Measurements from ENCODE around the gene LARP1. TPM values are rescaled to one million over a fixed set of nuclear protein-coding genes. Genes with fewer than 3 reads are reported as not detected.
"Not testable (repeated sequence)": the region's sequence is repeated elsewhere in the genome, so short reads cannot be mapped to it uniquely, and the experiment has no call there.

LARP1 gene
- total RNA-seq, 1 experiment from 2014 or later = 79.1 TPM

GRCh38 chr5:154822896-154823295 lies 67.7 kb downstream of the LARP1 start:
- not testable (repeated sequence) for DNase-seq (ENCODE audit: low read depth)

GRCh38 chr5:154823605-154824004 lies 68.4 kb downstream of the LARP1 start:
- no peak for DNase-seq (ENCODE audit: low read depth)

DNA sequence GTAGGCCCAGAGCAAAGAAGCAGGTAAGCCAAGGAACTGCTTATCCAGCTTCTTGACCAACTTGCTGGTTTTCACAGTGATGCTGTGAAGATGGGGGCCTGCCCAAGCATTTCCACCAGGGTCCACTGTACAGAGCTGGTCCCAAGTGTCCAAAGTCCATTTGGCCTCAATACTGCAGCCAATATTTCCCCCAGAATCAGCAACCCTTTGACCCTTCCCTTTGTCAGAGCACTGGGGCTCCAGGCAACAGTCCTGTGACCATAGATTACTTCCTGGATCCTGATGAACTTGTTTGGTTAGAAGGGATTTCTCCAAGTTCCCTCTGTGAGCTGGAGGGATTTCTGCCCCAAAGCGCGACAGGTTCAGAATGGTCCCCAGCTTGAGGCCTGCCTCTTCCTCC lies 68.9 kb downstream of the LARP1 start:
- DNase-seq (ENCODE audit: low read depth) = no peak

GRCh38 chr5:154829181-154829588 lies 74.0 kb downstream of the LARP1 start:
- DNase-seq (ENCODE audit: low read depth) = peak; percentile 50

- DNase-seq (ENCODE audit: low read depth) = peak; percentile 93
Measured at GRCh38 chr5:154829589-154830218, 74.5 kb downstream of the LARP1 start.

- DNase-seq (ENCODE audit: low read depth) = no peak
Measured at GRCh38 chr5:154830219-154830595, 75.0 kb downstream of the LARP1 start.

- no peak for DNase-seq (ENCODE audit: low read depth)
Measured at GRCh38 chr5:154830596-154830995, 75.4 kb downstream of the LARP1 start.

- no peak for DNase-seq (ENCODE audit: low read depth)
Measured at GRCh38 chr5:154831451-154831850, 76.3 kb downstream of the LARP1 start.

- DNase-seq (ENCODE audit: low read depth) = not testable (repeated sequence)
Measured at GRCh38 chr5:154832804-154833203, 77.6 kb downstream of the LARP1 start.

GRCh38 chr5:154834053-154834452 lies 78.9 kb downstream of the LARP1 start:
- DNase-seq (ENCODE audit: low read depth) = no peak

DNA sequence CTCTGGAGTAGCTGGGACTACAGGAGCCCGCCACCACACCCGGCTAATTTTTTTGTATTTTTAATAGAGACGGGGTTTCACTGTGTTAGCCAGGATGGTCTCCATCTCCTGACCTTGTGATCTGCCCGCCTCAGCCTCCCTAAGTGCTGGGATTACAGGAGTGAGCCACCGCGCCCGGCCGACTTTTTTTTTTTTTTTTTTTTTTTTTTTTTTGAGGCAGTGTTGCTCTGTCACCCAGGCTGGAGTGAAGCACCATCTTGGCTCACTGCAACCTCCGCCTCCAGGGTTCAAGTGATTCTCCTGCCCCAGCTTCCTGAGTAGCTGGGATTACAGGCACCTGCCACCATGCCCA lies 80.5 kb downstream of the LARP1 start:
- not testable (repeated sequence) for DNase-seq (ENCODE audit: low read depth)

- no peak for DNase-seq (ENCODE audit: low read depth)
Measured at GRCh38 chr5:154836225-154836624, 81.0 kb downstream of the LARP1 start.

DNA sequence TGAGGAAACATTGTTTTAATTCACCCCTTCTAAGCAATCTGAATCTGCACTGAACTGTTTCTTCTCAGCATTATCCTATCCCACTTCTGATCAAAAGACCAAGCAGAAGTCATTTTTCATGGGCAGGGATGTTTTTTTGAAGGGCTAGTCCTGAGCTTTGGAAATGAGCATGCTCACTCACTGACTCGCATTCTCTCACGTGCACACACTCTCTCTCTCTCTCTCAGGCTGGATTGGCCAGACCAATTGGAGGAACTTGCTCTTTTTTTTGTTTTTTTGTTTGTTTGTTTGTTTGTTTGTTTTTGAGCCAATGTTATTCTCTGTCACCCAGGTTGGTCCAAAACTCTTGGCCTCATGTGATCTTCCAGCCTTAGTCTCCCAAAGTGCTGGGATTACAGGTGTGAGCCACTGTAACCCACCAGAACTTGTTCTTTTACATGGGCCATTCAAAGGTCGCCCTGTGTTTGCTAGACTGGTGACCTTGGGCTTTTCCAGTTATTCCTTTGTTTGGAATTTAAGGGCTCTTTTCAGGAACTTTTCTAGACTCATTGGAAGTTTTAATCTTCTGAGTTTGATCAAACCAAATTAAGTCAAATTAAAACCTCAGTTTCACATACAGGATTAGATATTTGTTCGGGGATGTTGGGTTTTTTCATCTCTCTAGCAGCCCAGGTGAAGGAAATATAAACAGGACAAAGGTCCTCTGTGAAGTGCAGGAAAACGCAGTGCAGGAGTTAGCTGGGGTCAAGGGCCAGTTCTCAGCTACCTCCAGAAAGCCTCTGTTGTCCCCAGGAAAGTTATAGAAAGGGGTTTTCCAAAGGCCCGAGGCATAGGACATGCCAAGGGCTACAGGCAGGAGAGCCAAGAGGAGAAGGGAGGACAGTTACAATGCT lies 82.1 kb downstream of the LARP1 start:
- no peak for DNase-seq (ENCODE audit: low read depth)

DNA sequence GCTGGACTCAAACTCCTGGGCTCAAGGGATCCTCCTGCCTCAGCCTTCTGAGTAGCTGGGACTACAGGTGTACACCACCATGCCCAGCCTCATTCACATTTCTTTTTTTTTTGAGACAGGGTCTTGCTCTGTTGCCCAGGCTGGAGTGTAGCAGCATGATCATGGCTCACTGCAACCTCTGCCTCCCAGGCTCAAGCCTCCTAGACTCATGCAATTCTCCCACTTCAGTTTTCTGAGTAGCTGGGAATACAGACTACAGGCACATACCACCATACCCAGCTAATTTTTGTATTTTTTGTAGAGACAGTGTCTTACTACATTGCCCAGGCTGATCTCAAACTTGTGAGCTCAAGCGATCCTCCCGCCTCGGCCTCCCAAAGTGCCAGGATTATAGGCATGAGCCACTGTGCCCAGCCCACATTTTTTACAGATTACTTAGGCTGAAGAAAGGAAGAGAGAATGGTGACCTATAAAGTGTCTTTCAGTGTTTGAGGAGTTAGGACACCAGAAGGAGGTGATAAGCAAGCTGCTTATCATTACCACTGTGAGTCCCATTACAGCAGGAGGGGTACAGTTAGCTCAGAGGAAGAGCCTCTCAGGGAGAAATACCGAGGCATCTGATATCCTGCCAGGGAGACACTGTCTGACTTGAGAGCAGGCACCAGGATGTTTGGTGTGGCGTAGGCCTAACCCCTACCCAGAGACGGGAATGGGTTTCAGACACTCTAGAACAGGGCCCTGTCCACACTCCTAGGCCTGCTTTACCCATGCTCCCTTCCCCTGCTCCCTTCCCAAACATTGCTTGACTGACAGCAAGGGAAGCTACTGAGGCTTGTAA lies 85.5 kb downstream of the LARP1 start:
- DNase-seq (ENCODE audit: low read depth) = no peak

- no peak for DNase-seq (ENCODE audit: low read depth)
Measured at GRCh38 chr5:154841273-154841661, 86.1 kb downstream of the LARP1 start.

DNA sequence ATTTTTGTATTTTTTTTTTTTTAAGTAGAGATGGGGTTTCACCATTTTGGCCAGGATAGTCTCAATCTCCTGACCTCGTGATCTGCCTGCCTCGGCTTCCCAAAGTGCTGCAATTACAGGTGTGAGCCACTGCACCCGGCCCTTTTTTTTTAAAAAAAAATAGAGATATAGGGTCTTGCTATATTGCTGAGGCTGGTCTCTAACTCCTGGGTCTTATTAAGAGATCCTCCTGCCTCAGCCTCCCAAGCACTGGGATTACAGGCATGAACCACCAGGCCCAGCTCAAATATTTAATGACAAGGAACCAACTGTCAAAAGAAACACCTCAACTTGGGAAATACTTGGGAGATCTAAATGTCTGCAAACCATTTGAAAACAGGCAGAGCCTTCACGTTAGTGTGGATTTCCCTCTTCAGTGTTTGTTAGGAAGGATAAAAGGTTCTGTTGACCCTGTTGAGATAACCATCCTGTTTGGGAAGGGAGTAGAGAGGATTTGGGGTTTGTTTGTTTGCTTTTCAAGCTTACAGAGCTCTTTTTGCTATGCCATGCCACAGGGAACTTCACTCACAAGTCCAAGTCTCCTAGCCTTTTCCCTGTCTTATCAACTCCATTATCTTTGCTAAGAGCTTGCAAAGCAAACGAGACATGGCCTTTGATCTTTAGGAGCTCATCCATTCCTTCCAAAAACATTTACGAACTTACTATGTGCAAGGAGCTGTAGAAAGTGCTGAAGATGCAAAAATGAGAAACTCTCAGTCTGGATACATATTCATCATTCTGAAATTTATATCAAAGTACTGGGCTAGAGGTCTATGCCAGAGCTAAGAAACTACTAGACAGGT lies 87.7 kb downstream of the LARP1 start:
- no peak for DNase-seq (ENCODE audit: low read depth)

DNA sequence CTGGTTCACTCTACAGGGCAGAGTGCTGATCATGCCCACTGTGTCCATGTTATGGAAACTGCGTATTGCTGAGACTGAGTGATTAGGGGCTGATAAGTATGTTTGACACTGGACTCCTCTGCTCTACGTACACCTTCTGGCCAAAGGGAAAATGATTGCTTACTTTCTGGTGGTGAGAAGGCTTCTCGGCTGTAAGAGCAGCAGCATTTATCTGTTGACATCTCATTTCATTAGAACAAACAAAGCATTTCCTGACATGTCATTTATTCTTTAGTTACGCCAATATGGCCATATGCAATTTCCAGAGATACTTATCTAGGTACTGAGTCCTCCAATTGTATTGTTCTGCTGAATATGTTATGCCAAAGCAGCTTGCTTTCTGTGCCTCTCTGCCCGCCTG lies 89.6 kb downstream of the LARP1 start:
- DNase-seq (ENCODE audit: low read depth) = no peak

DNA sequence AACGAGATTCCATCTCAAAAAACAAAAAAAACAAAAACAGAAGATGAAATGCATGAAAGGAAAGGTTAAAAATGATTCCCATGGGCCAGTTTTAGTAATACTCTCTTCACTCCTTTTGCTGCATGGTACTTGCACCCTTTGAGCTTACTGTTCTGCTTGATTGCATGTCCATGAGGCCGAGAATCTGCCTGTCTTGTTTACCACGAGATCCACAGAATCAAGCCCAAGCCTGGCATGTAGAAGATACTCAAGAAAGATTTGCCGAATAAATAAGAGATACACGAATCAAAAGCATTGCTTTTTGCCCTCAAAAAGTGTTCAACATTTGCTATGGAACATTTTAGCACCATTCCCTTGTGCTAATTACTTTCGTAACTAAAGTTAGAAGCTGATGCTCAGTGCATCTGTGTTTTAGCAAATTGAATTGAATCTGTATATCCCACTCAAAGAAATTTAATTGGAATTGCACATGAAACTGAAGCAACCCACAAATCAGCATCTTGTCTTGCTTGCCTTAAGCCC lies 94.1 kb downstream of the LARP1 start:
- no peak for DNase-seq (ENCODE audit: low read depth)

DNA sequence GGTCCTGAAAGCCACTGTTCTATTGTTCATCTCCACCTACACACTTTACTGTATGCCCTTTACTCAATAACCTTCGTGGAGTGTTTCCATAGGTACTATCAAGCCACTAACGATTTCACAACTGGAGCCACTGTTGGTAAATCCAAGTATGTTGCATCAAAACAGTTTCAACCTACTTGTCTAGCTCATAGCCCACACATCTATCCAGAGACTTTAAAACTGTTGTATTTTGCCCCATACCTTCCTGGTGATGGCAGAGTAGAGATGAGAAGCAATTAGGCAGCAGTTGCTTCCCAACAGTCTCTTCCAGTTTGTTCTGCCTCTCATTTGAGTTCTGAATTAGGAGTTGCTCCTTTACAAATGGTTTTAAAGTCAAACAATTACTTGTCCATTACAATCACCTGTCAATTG lies 94.6 kb downstream of the LARP1 start:
- DNase-seq (ENCODE audit: low read depth) = no peak

DNA sequence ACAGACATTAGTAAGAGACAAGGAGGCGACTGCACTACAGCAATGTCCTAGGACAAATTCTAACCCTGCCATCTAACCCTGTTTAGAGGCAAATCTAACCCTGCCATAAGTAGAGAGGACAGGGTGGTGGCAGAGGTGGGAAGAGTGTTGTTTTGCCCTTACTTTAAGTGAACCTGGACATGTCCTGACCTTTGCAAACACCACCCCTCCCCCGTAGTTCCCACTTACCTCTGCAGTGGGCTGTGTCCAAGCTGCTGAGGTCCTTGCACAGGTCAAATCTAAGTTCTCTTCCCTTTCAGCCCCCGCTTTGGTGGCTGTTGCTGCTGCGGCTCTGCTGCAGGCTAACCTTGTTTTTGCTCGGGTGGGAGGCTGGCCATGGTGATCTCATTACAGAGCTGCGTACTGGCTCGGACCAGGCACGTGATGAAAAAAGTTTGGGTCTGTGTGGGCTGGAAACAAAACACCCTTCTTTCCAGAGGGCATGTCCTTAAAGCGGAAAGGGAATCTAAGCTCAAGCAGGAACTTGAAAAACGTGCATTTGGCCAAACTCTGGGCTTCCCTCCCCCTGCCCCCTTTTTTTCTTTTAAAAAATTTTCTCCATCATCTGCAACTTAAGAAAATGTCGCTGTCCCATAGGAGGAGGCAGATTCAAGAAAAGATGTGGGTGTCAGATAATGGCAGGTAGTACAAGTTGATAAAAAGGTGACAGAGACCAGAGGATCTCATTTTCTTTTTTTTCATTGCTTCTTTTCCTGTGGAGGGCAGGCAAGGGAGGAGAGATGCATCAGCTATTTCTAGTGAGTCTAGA lies 95.3 kb downstream of the LARP1 start, which contains the start of gene FAXDC2:
Gene FAXDC2, minus strand, starts transcription at position 349 of the 808 bp plus-strand sequence. CDS start 12,425 bp downstream, outside the sequence.
- peak; percentile 68 for DNase-seq (ENCODE audit: low read depth)

All from HT1080 (cell line).